HG03064 (cell line): Measurements from ENCODE around the gene LYPD6.

Experiments
- ATAC-seq: cut with Tn5 transposase; IDR thresholded peaks from one replicate; pipeline ENCODE4 v1.9.1; 2021; ENCODE audit warnings: low read depth; ENCODE audit not compliant: unreplicated experiment

LYPD6 gene

GRCh38 chr2:149446748-149447147 is 116.4 kb downstream of the LYPD6 start:
- ATAC-seq, result no peak

- ATAC-seq, result no peak
These were observed 117.9 kb downstream of the LYPD6 start for GRCh38 chr2:149448315-149448714.

- ATAC-seq, result no peak
These were observed 118.6 kb downstream of the LYPD6 start for GRCh38 chr2:149449017-149449416.

- ATAC-seq, result no peak
These were observed 121.2 kb downstream of the LYPD6 start for GRCh38 chr2:149451417-149452165.

GRCh38 chr2:149456285-149456684 is 125.9 kb downstream of the LYPD6 start:
- no peak for ATAC-seq

GRCh38 chr2:149458502-149458901 is 128.1 kb downstream of the LYPD6 start:
- ATAC-seq, result no peak

- ATAC-seq, result peak; percentile 93
These were observed 133.1 kb downstream of the LYPD6 start for GRCh38 chr2:149463328-149464002.

GRCh38 chr2:149464396-149464795 is 134.0 kb downstream of the LYPD6 start:
- no peak for ATAC-seq

GRCh38 chr2:149465873-149466272 is 135.5 kb downstream of the LYPD6 start:
- ATAC-seq, result no peak

GRCh38 chr2:149466635-149467034 is 136.2 kb downstream of the LYPD6 start:
- no peak for ATAC-seq

GRCh38 chr2:149467436-149467835 is 137.0 kb downstream of the LYPD6 start:
- ATAC-seq, result no peak

GRCh38 chr2:149468636-149469035 is 138.2 kb downstream of the LYPD6 start:
- ATAC-seq, result no peak

GRCh38 chr2:149470046-149470445 is 139.7 kb downstream of the LYPD6 start:
- no peak for ATAC-seq

- no peak for ATAC-seq
These were observed 142.0 kb downstream of the LYPD6 start for GRCh38 chr2:149472413-149472812.

GRCh38 chr2:149473068-149473467 is 142.7 kb downstream of the LYPD6 start:
- no peak for ATAC-seq

GRCh38 chr2:149473521-149473920 is 143.1 kb downstream of the LYPD6 start:
- no peak for ATAC-seq

GRCh38 chr2:149483004-149483605 is 152.7 kb downstream of the LYPD6 start:
- no peak for ATAC-seq

- no peak for ATAC-seq
These were observed 156.3 kb downstream of the LYPD6 start for GRCh38 chr2:149486664-149487063.

GRCh38 chr2:149487189-149487588 is 156.8 kb downstream of the LYPD6 start:
- no peak for ATAC-seq

GRCh38 chr2:149488706-149489440 is 158.5 kb downstream of the LYPD6 start:
- ATAC-seq, result no peak

- no peak for ATAC-seq
These were observed 159.1 kb downstream of the LYPD6 start for GRCh38 chr2:149489452-149489851.
